ENCODE results near the gene BORCS5.

GRCh38 chr12:12353807-12354206 lies 3.1 kb upstream of the BORCS5 start:
- TF ChIP-seq TAF1 (IDR thresholded peaks at IDR 0.05; ENCODE audit: borderline replicate concordance, insufficient read depth, low read length) = no peak
- no peak for TF ChIP-seq SIN3A (IDR thresholded peaks at IDR 0.05; ENCODE audit: borderline replicate concordance, insufficient read depth, low read length)
- no peak for TF ChIP-seq POLR2AphosphoS5 (IDR thresholded peaks at IDR 0.05; ENCODE audit: low read depth, low read length)
- no peak for TF ChIP-seq REST (IDR thresholded peaks at IDR 0.05; ENCODE audit: insufficient read depth in 1 of 2, low read depth in 2 of 2, low read length in 2 of 2)

Measured in PFSK-1 (cell line).